ENCODE measurements around the gene AAK1.

- TF ChIP-seq EP300 (IDR thresholded peaks at IDR 0.05) (no peak), POLR2A (IDR thresholded peaks at IDR 0.05) (no peak), CTCF (IDR thresholded peaks at IDR 0.05) (no peak)
Observed at GRCh38 chr2:69531186-69531585, 112.4 kb downstream of the AAK1 start.
